ENCODE measurements around the gene ACRBP. TPM values are rescaled to one million over a fixed set of nuclear protein-coding genes. Genes with fewer than 3 reads are reported as not detected.

Gene ACRBP
- total RNA-seq, 1 experiment from 2014 or later = 1.3 TPM

DNA sequence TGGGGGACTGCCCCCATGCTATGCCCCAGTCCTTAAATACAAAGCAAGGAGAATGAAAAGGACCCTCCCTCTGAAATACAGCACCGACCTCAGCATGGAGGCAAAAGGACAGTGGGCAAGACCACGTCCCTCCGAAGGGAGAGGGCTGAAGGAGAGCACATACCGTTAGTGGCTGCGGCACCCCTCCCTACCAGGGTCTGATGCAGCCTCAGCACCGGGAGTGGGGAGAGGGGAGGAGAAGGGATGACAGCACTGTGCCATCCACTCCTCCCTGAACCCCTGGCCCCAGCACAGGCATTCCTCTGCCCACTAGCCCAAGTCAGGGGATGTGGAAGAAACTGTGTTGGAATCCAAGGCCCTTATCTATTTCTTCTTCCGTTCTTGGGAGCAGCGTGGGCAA is 3.6 kb upstream of the ACRBP start:
- Histone ChIP-seq H3K56ac (ENCODE audit: insufficient read length, low read depth, low read length) (no peak overlapping the region), H4K5ac (ENCODE audit: insufficient read length, low read depth, low read length) (no peak overlapping the region), H3K79me1 (ENCODE audit: insufficient read depth, low read depth, low read length, poor library complexity, severe bottlenecking) (no peaks in the 10 kb centered on the region), H3K9me3 (ENCODE audit: control insufficient read depth, low read depth, low read length) (no peaks in the 10 kb centered on the region), H3K4me1 (ENCODE audit: insufficient read depth, low read length) (no peaks in the 10 kb centered on the region), H2BK12ac (ENCODE audit: insufficient read length, low read depth, low read length) (no peak overlapping the region), H4K8ac (replicated peaks; ENCODE audit: insufficient read length, low read depth, low read length) (no peak overlapping the region), H3K14ac (ENCODE audit: insufficient read depth, low read length) (no peak overlapping the region), H2BK120ac (ENCODE audit: low read depth, low read length, poor library complexity, severe bottlenecking) (no peak overlapping the region), H2BK5ac (ENCODE audit: insufficient read length, low read length) (no peak overlapping the region), H4K91ac (ENCODE audit: insufficient read length, low read depth, low read length) (no peak overlapping the region), H3K18ac (ENCODE audit: insufficient read length, low read depth, low read length) (no peak overlapping the region), H2BK20ac (ENCODE audit: low read depth, low read length, poor library complexity, severe bottlenecking) (no peak overlapping the region), H3K23ac (ENCODE audit: insufficient read length, low read depth, low read length) (no peak overlapping the region), H3K27ac (ENCODE audit: insufficient read length, low read depth, low read length) (no peak overlapping the region), H2BK15ac (ENCODE audit: low read depth, low read length) (no peak overlapping the region), H3K4me2 (ENCODE audit: insufficient read depth, insufficient read length, low read length) (no peak overlapping the region), H3T11ph (ENCODE audit: low read length) (no peak overlapping the region), H4K20me1 (ENCODE audit: control insufficient read depth, insufficient read depth, insufficient read length) (no peaks in the 10 kb centered on the region), H3K27me3 (ENCODE audit: insufficient read depth, low read length) (no peaks in the 10 kb centered on the region; the same call in 1 of the 2 replicates), H3K4ac (ENCODE audit: low read depth, low read length) (no peak overlapping the region), H3K9ac (ENCODE audit: extremely low read depth, insufficient read length, low read length) (no peak overlapping the region), H3K23me2 (ENCODE audit: insufficient read length, low read depth, low read length, poor library complexity, severe bottlenecking) (peaks cover 4% of the 10 kb centered on the region), H2AK5ac (ENCODE audit: insufficient read length, low read length) (no peak overlapping the region), H3K79me2 (ENCODE audit: insufficient read depth, low read length) (no peaks in the 10 kb centered on the region), H2AFZ (ENCODE audit: low read length) (no peak overlapping the region)
- Mint-ChIP-seq H3K36me3 (ENCODE audit: insufficient read depth in 1 of 3, low read depth in 3 of 3) (peaks cover 12 to 49% (median 34%) of the 10 kb centered on the region in 3 experiments), H3K4me1 (peaks cover 6 to 8% of the 10 kb centered on the region in 2 experiments), H3K4me3 (no peak overlapping the region), H3K27me3 (ENCODE audit: low read depth) (peaks cover 12% of the 10 kb centered on the region), H3K27ac (no peak overlapping the region), H3K9me3 (no peaks in the 10 kb centered on the region)
- WGBS (ENCODE audit: extremely low coverage, insufficient read length, low lambda C conversion rate) = no CpG with 5 or more reads among the region's 8 CpGs
- TF ChIP-seq, protein P1, sequence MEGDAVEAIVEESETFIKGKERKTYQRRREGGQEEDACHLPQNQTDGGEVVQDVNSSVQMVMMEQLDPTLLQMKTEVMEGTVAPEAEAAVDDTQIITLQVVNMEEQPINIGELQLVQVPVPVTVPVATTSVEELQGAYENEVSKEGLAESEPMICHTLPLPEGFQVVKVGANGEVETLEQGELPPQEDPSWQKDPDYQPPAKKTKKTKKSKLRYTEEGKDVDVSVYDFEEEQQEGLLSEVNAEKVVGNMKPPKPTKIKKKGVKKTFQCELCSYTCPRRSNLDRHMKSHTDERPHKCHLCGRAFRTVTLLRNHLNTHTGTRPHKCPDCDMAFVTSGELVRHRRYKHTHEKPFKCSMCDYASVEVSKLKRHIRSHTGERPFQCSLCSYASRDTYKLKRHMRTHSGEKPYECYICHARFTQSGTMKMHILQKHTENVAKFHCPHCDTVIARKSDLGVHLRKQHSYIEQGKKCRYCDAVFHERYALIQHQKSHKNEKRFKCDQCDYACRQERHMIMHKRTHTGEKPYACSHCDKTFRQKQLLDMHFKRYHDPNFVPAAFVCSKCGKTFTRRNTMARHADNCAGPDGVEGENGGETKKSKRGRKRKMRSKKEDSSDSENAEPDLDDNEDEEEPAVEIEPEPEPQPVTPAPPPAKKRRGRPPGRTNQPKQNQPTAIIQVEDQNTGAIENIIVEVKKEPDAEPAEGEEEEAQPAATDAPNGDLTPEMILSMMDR (conservative IDR thresholded peaks at IDR 0.05) = no peak
- DNase-seq = no peak
